GM23338 (cell line): ENCODE data around the gene NLRC5.

Experiments
- CREB1 ChIP-seq: fragments of 250-450 bp; sonication (Bioruptor Pico); IDR thresholded peaks from 2 replicates; pipeline ENCODE4 v1.5.0; 2020; ENCODE audit warnings: low read depth, mild to moderate bottlenecking, moderate library complexity
- CTCF ChIP-seq, 2 experiments: fragments of 200-600 bp in 1 of 2; sonication (generic) in 1 of 2; conservative IDR thresholded peaks; 2 replicates each; pipeline versions ENCODE4 v1.5.1 to v1.6.1; 2016 to 2017; ENCODE audit warnings: antibody characterized with exemption in 2 of 2, low read depth in 2 of 2, mild to moderate bottlenecking in 2 of 2, moderate library complexity in 1 of 2
- ETS1 ChIP-seq: IDR thresholded peaks from 2 replicates; pipeline ENCODE4 v1.6.1; 2016; ENCODE audit warnings: antibody characterized with exemption
- EZH2 ChIP-seq: fragments of 200-600 bp; sonication (generic); IDR thresholded peaks from one replicate; pipeline ENCODE4 v1.8.0; 2017; ENCODE audit warnings: antibody characterized with exemption, mild to moderate bottlenecking, low read depth; ENCODE audit not compliant: unreplicated experiment
- EZH2phosphoT487 ChIP-seq: fragments of 200-600 bp; sonication (generic); IDR thresholded peaks from one replicate; pipeline ENCODE4 v1.8.1; 2018; ENCODE audit warnings: antibody characterized with exemption; ENCODE audit not compliant: unreplicated experiment
- JUNB ChIP-seq: IDR thresholded peaks from one replicate; pipeline ENCODE4 v1.6.1; 2016; ENCODE audit warnings: antibody characterized with exemption; ENCODE audit not compliant: unreplicated experiment
- POLR2AphosphoS5 ChIP-seq: IDR thresholded peaks from 2 replicates; pipeline ENCODE4 v1.6.1; 2016; ENCODE audit warnings: antibody characterized with exemption, low read depth
- REST ChIP-seq: IDR thresholded peaks from one replicate; pipeline ENCODE4 v1.6.1; 2018; ENCODE audit warnings: antibody characterized with exemption; ENCODE audit not compliant: unreplicated experiment
- STAT1 ChIP-seq: IDR thresholded peaks from one replicate; pipeline ENCODE4 v1.6.1; 2016; ENCODE audit warnings: antibody characterized with exemption; ENCODE audit not compliant: unreplicated experiment
- ZNF114 ChIP-seq: fragments of 250-450 bp; sonication (Bioruptor Pico); IDR thresholded peaks from 2 replicates; pipeline ENCODE4 v1.5.0; 2020; ENCODE audit warnings: mild to moderate bottlenecking, moderate library complexity
- ZNF331 ChIP-seq: fragments of 250-450 bp; sonication (Bioruptor Pico); IDR thresholded peaks from 2 replicates; pipeline ENCODE4 v1.5.0; 2020; ENCODE audit warnings: low read depth, mild to moderate bottlenecking, moderate library complexity
- ZNF462 ChIP-seq: fragments of 250-450 bp; sonication (Bioruptor Pico); IDR thresholded peaks from 2 replicates; pipeline ENCODE4 v1.5.0; 2020; ENCODE audit warnings: mild to moderate bottlenecking, moderate library complexity

GRCh38 chr16:57113664-57114063 lies 124.3 kb downstream of the NLRC5 start:
- TF ChIP-seq CTCF (conservative IDR thresholded peaks at IDR 0.05; ENCODE audit: low read depth in 2 of 2): no peak
- no peak for TF ChIP-seq EZH2
- TF ChIP-seq POLR2AphosphoS5: no peak
- no peak for TF ChIP-seq ZNF114 (CRISPR knock-in tag)
- TF ChIP-seq EZH2phosphoT487: no peak
- TF ChIP-seq ETS1: no peak
- TF ChIP-seq REST: no peak
- TF ChIP-seq CREB1: no peak
- no peak for TF ChIP-seq ZNF331 (CRISPR knock-in tag)
- TF ChIP-seq JUNB: no peak
- TF ChIP-seq ZNF462 (CRISPR knock-in tag): no peak
- no peak for TF ChIP-seq STAT1
